CD4-positive, alpha-beta T cell (primary cell): ENCODE measurements around the gene RAI1. TPM values are rescaled to one million over a fixed set of nuclear protein-coding genes. Genes with fewer than 3 reads are reported as not detected.

Experiments
- ATAC-seq: fragments of 200-7000 bp; cut with Tn5 transposase; one replicate; pipeline ENCODE4 v1.10.0; 2022; ENCODE audit warnings: mild to moderate bottlenecking; ENCODE audit not compliant: poor library complexity
- CTCF ChIA-PET: fragments of 350-600 bp; sonication (Branson Sonifier 250); formaldehyde crosslinking; loops from one replicate; lab custom pipeline; 2021; ENCODE audit warnings: antibody characterized with exemption, inconsistent platforms; lab: Charles Lee
- POLR2A ChIA-PET: fragments of 350-600 bp; sonication (Branson Sonifier 250); formaldehyde crosslinking; loops from one replicate; lab custom pipeline; 2021; ENCODE audit warnings: antibody characterized with exemption, inconsistent platforms; lab: Charles Lee
- DNase-seq, 14 experiments: peaks; one replicate each; pipeline ENCODE4 v3.0.0-alpha.2; 2013 to 2020; ENCODE audit warnings: mixed read lengths in 2 of 14
- H3K27ac ChIP-seq, 2 donors: one replicate each; pipeline versions ENCODE4 v1.5.1 to v1.7.0; 2013; ENCODE audit warnings: low read length in 2 of 2, low read depth in 1 of 2, mild to moderate bottlenecking in 1 of 2
- H3K27me3 ChIP-seq, 2 experiments: 1 replicate in 1 of 2; 2 replicates in 1 of 2; pipeline versions ENCODE4 v1.6.1 to v1.7.0; 2013; ENCODE audit warnings: low read length in 2 of 2, control low read depth in 1 of 2, mild to moderate bottlenecking in 1 of 2, moderate library complexity in 1 of 2; ENCODE audit not compliant: insufficient read depth in 2 of 2, control insufficient read depth in 1 of 2
- H3K36me3 ChIP-seq: one replicate; pipeline ENCODE4 v1.6.1; 2013; ENCODE audit warnings: low read length, control low read depth; ENCODE audit not compliant: insufficient read depth
- H3K4me1 ChIP-seq: one replicate; pipeline ENCODE4 v1.6.1; 2013; ENCODE audit warnings: low read length, control low read depth; ENCODE audit not compliant: insufficient read depth
- H3K4me3 ChIP-seq: one replicate; pipeline ENCODE4 v1.5.1; 2013; ENCODE audit warnings: mild to moderate bottlenecking, low read length, moderate library complexity
- H3K9me3 ChIP-seq, 2 experiments: 1 replicate in 1 of 2; 2 replicates in 1 of 2; pipeline versions ENCODE4 v1.6.1 to v1.7.0; 2013; ENCODE audit warnings: low read length in 2 of 2, mild to moderate bottlenecking in 2 of 2, control low read depth in 1 of 2, moderate library complexity in 1 of 2; ENCODE audit not compliant: control insufficient read depth in 1 of 2, insufficient read depth in 1 of 2
- H3K27ac Mint-ChIP-seq: one replicate; pipeline ENCODE4 v1.8.0; 2020; ENCODE audit warnings: mixed read lengths
- H3K27me3 Mint-ChIP-seq: one replicate; pipeline ENCODE4 v1.8.0; 2021; ENCODE audit warnings: mixed read lengths
- H3K36me3 Mint-ChIP-seq: one replicate; pipeline ENCODE4 v1.8.0; 2021; ENCODE audit warnings: low read depth, mixed read lengths
- H3K4me1 Mint-ChIP-seq: one replicate; pipeline ENCODE4 v1.8.0; 2021; ENCODE audit warnings: low read depth, mixed read lengths
- H3K4me3 Mint-ChIP-seq: one replicate; pipeline ENCODE4 v1.8.0; 2020; ENCODE audit warnings: mild to moderate bottlenecking, mixed read lengths
- H3K9me3 Mint-ChIP-seq: one replicate; pipeline ENCODE4 v1.8.0; 2020; ENCODE audit warnings: mixed read lengths
- CTCF ChIP-seq: fragments of 200-600 bp; IDR thresholded peaks from one replicate; pipeline ENCODE4 v1.8.0; 2022; ENCODE audit warnings: antibody characterized with exemption, mild to moderate bottlenecking
- intact Hi-C, 2 experiments: fragments of 100-400 bp; cut with DNase I in 1 of 2; cut with micrococcal nuclease in 1 of 2; formaldehyde crosslinking; loops; one replicate each; pipeline versions ENCODE4 v1.15.1 to v1.9.0; 2023 to 2025; cut with DNase I, micrococcal nuclease
- total RNA-seq, 174 experiments: library from RNA in 2 of 174; stranded (reverse) in 2 of 174; gene quantifications; one replicate each; pipeline ENCODE4 v1.2.3 and lab custom pipeline; 2021 to 2026

The RAI1 gene
- total RNA-seq, 2 experiments from 2014 or later = 19.3 to 25.2 TPM

GRCh38 chr17:17728146-17728545 is 46.9 kb downstream of the RAI1 start:
- H3K27ac ChIP-seq = no peak overlapping the region
- peaks cover 35% of the 10 kb centered on the region for H3K4me1 ChIP-seq
- H3K4me3 ChIP-seq = no peak overlapping the region
- H3K9me3 ChIP-seq = no peaks in the 10 kb centered on the region
- H3K27me3 ChIP-seq = peaks cover 0 to 2% of the 10 kb centered on the region in 2 experiments
- Mint-ChIP-seq H3K27ac (peak overlapping the region; percentile 30), H3K36me3 (no peaks in the 10 kb centered on the region), H3K4me3 (no peak overlapping the region), H3K9me3 (no peaks in the 10 kb centered on the region), H3K4me1 (peaks cover 33% of the 10 kb centered on the region), H3K27me3 (peaks cover 2% of the 10 kb centered on the region)
- CTCF ChIA-PET = interaction anchor here (0.6 kb wide), 1 partner anchor 33 kb away, joined by 3 read pairs; no protein-coding TSS in a partner anchor
- H3K36me3 ChIP-seq = peaks cover 2% of the 10 kb centered on the region
- no peak for ATAC-seq
- POLR2A ChIA-PET = no interaction called here
- no peak for TF ChIP-seq CTCF
- no peak for DNase-seq
- intact Hi-C loops = loop anchor here (2.0 kb wide), 3 partner anchors 43 to 133 kb away; no protein-coding TSS in a partner anchor

GRCh38 chr17:17728550-17729251 is 47.4 kb downstream of the RAI1 start:
- H3K4me3 Mint-ChIP-seq = no peak overlapping the region
- ChIA-PET POLR2A (interaction anchor here (1.1 kb wide), 1 partner anchor 29 kb away, joined by 4 read pairs; no protein-coding TSS in a partner anchor), CTCF (interaction anchor here (0.6 to 1.5 kb wide), 2 partner anchors 33 to 59 kb away, joined by 3 to 4 read pairs; no protein-coding TSS in a partner anchor)
- Histone ChIP-seq H3K4me1 (peaks cover 30% of the 10 kb centered on the region), H3K36me3 (peaks cover 2% of the 10 kb centered on the region), H3K4me3 (no peak overlapping the region), H3K27me3 (no peaks in the 10 kb centered on the region), H3K27ac (no peak overlapping the region), H3K9me3 (no peaks in the 10 kb centered on the region)
- H3K27me3 Mint-ChIP-seq = no peaks in the 10 kb centered on the region
- intact Hi-C loops = loop anchor here (1.0 to 2.0 kb wide), 4 partner anchors 44 to 132 kb away; no protein-coding TSS in a partner anchor
- no peak for ATAC-seq
- H3K27ac Mint-ChIP-seq = peak overlapping the region; percentile 30
- DNase-seq = no peak
- no peaks in the 10 kb centered on the region for H3K9me3 Mint-ChIP-seq
- H3K4me1 Mint-ChIP-seq = peaks cover 29% of the 10 kb centered on the region
- H3K36me3 Mint-ChIP-seq = no peaks in the 10 kb centered on the region
- no peak for TF ChIP-seq CTCF

GRCh38 chr17:17729620-17730249 is 48.5 kb downstream of the RAI1 start:
- Mint-ChIP-seq H3K4me3 (no peak overlapping the region), H3K36me3 (no peaks in the 10 kb centered on the region), H3K9me3 (no peaks in the 10 kb centered on the region), H3K27ac (peak overlapping the region; percentile 40), H3K27me3 (no peaks in the 10 kb centered on the region), H3K4me1 (peaks cover 26% of the 10 kb centered on the region)
- peak; percentile 35 to 78 (median 60) for DNase-seq
- ChIA-PET CTCF (interaction anchor here (1.5 kb wide), 1 partner anchor 58 kb away, joined by 4 read pairs; no protein-coding TSS in a partner anchor), POLR2A (interaction anchor here (1.1 kb wide), 1 partner anchor 28 kb away, joined by 4 read pairs; no protein-coding TSS in a partner anchor)
- TF ChIP-seq CTCF = peak; percentile 77
- Histone ChIP-seq H3K4me3 (no peak overlapping the region), H3K27me3 (no peaks in the 10 kb centered on the region), H3K36me3 (peaks cover 2% of the 10 kb centered on the region), H3K9me3 (no peaks in the 10 kb centered on the region), H3K27ac (no peak overlapping the region), H3K4me1 (peaks cover 20% of the 10 kb centered on the region)
- ATAC-seq = peak; percentile 83
- intact Hi-C loops = loop anchor here (1.0 to 5.0 kb wide), 5 partner anchors 43 to 131 kb away; no protein-coding TSS in a partner anchor
